HG03103 (cell line): Measurements from ENCODE around the gene PLD1.
A peak's percentile ranks its signal among the peaks of the same experiment; 100 is the strongest.
"Not testable (repeated sequence)": the region's sequence is repeated elsewhere in the genome, so short reads cannot be mapped to it uniquely, and the experiment has no call there.

Experiments
- ATAC-seq: cut with Tn5 transposase; IDR thresholded peaks from one replicate; pipeline ENCODE4 v1.9.1; 2021; ENCODE audit warnings: low read depth; ENCODE audit not compliant: unreplicated experiment

The PLD1 gene, protein sequence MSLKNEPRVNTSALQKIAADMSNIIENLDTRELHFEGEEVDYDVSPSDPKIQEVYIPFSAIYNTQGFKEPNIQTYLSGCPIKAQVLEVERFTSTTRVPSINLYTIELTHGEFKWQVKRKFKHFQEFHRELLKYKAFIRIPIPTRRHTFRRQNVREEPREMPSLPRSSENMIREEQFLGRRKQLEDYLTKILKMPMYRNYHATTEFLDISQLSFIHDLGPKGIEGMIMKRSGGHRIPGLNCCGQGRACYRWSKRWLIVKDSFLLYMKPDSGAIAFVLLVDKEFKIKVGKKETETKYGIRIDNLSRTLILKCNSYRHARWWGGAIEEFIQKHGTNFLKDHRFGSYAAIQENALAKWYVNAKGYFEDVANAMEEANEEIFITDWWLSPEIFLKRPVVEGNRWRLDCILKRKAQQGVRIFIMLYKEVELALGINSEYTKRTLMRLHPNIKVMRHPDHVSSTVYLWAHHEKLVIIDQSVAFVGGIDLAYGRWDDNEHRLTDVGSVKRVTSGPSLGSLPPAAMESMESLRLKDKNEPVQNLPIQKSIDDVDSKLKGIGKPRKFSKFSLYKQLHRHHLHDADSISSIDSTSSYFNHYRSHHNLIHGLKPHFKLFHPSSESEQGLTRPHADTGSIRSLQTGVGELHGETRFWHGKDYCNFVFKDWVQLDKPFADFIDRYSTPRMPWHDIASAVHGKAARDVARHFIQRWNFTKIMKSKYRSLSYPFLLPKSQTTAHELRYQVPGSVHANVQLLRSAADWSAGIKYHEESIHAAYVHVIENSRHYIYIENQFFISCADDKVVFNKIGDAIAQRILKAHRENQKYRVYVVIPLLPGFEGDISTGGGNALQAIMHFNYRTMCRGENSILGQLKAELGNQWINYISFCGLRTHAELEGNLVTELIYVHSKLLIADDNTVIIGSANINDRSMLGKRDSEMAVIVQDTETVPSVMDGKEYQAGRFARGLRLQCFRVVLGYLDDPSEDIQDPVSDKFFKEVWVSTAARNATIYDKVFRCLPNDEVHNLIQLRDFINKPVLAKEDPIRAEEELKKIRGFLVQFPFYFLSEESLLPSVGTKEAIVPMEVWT

DNA sequence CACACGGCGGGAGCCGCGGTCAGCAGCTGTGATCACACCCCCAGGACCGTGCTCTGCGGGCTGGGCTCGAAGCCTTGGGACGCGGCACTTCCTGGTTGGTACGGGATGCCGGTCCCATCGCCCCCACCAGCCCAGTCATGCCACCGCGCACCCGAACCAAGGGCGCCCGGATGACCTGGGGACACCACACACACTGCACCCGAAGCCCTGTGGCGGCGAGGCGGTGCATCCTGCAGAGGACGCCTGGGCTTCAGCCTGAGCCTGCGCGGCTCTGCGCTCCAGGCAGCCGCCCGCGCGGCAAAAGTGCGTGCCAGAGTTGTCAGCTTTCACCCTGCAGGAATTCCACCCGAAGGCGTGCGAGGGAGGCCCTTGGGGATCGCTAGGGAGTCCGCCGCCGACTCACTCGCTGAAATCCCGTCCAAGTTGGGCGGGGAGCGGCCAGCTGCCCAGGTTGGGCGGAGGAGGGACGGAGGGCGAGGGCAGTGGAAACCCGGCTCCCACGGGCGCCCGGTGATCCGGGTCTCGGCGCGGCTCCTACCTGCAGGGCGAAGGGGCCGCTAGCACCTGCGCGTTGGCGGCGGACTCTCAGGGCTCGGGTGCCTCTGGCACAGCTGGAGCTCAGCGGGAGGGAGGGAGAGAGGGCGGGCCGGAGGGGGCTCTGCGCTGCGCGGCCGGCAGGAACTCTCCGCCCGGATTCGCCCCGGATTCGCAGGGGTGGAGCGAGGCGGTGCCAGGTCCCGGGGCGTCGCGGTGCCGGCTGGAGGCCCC, at the start of gene PLD1:
Gene PLD1 (minus strand): TSS at position 623 of the 768 bp plus-strand sequence. CDS start 72,432 bp downstream, outside the sequence.
- peak; percentile 46 for ATAC-seq

DNA sequence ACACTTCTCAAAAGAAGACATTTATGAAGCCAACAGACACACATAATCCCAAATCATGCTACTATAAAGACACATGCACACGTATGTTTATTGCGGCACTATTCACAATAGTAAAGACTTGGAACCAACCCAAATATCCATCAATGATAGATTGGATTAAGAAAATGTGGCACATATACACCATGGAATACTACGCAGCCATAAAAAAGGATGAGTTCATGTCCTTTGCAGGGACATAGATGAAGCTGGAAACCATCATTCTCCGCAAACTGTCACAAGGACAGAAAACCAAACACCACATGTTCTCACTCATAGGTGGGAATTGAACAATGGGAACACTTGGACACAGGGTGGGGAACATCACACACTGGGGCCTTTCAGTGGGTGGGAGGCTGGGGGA, 48.5 kb upstream of the PLD1 start:
- not testable (repeated sequence) for ATAC-seq

DNA sequence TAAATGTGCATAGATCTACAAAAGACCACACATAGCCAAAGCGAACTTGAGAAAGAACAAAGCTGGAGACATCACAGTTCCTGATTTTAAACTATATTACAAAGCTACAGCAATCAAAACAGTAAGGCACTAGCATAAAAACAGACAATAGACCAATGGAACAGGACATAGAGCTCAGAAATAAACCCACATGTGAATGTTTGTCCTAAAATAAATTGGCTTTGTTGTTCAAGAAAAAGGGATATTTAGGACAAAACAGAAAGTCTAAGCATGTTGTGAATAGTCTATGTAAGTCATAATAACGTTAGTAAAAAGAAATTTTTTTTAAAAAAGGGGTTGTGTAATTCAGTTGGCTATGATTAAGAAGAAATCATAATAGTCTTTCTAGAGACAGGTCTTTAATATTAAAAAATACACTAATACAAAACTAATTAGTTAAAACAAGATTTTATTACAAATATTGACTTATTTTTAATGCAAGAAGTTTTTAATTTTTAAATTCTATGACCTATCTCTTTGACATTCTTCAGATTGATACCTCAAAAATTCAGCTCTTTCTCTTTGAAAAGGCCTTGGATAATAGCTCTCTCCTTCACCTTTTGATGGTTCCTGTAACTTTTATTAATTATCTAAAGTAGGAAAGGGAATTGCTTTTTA, 44.5 kb upstream of the PLD1 start:
- no peak for ATAC-seq

DNA sequence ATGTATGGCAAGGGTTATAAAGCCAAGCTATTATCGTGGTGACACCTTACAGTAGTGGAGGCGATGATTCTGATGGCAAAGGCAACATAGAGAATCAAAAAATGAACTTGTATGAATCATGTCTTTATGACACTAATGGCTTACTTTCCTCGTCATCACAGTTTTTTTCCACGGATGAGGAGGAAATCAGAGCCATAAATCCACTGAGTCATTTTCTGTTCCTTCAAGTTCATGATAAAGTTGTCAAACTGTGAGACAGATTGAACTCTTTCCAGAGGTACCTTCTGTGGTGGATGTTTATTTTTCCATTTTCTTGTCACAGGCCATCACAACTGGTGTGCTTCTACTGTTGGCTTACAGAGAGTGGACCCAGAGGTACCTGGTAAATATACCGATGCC, 41.4 kb upstream of the PLD1 start:
- ATAC-seq = no peak

DNA sequence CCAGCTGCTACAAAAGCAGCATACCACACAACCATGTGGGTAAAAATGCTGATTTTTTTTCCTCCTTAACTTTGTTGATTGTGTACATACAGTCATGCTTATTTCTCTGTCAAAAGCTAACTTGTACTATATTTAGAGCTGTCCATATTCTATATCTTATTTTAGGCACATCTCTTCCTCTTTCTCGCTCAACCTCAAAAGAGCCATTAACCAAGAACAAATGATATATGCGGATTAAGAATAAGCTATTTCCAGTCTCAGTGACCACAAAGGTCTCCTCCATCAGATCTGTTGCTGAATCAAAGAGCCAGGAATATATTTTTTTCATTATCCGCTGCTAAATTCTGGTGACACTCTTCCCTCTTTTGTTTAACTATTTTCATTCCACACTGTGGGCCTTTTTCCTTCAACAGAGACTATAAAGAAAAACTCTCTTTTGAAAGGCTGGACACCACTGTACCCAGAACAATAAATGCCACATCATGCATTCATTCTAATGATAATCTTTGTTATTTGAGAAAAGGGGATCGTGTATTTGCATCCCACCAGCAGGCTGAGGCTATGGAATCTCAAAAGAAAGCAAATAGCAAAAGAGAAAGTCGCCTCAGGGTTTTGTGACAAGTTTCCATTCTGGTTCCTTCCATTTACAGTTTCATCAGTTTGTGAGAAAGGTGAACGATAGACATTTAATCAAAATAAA, 40.8 kb upstream of the PLD1 start:
- no peak for ATAC-seq

DNA sequence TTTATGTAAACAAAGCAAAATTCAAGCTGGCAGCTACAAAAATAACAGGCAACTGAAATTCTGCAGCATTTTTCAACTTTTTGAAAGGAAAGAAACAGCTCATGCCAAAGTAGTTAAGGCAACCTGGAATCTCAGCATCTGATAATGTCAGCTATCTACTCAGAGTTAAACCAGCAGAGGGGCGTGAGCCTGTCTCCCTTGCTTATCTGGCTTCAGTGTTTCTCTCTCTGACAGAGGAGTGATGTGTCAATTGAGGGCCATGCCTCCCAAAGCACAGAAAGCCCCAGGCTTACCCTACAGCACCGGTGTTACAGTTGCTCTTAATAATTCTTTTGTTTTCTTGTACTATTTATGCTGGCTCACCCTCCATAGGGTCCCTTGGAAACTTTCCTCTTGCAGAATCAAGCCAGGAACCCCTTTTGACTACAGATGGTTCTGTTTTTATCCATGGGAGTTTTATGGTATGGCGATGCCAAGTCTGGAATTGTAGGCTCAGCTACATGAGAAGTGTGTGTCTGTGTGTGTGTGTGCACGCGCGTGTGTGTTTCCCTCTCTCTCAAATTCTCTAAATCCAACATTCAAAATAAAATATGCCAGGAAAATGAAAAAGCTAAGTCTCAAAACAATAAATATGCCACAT, 40.2 kb upstream of the PLD1 start:
- no peak for ATAC-seq

DNA sequence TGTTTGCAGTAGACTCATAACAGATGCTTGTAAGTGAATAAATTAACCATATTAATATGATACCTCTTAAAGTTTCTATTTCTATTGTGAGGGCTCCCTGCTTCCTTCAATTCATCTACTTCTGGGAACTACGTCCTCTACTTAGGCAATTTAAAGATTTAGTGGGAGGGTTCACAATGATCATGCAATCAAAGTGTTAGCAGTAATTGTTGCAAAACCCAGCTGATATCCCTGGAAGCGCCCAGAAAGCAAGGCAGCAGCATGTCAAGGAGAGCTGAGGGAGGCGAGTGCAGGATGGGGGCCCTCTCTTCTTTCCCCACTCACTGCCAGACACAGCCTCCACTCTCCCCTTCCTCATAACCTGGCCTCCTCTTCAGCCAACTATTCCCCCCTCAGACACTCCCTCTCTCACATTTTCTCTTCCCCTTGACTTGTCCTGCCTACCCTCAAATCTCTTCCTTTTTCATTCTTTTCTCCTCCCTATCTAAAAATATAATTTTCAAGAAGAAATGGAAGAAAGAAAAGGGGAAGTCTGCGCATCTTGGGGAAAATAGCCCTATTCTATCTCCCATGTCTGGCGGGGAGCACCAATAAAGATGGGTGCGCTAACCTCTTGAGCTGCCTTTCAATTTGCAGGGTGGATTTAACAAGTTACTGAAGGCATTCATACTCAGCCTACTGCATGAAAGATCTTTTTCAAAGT, 39.5 kb upstream of the PLD1 start:
- no peak for ATAC-seq

DNA sequence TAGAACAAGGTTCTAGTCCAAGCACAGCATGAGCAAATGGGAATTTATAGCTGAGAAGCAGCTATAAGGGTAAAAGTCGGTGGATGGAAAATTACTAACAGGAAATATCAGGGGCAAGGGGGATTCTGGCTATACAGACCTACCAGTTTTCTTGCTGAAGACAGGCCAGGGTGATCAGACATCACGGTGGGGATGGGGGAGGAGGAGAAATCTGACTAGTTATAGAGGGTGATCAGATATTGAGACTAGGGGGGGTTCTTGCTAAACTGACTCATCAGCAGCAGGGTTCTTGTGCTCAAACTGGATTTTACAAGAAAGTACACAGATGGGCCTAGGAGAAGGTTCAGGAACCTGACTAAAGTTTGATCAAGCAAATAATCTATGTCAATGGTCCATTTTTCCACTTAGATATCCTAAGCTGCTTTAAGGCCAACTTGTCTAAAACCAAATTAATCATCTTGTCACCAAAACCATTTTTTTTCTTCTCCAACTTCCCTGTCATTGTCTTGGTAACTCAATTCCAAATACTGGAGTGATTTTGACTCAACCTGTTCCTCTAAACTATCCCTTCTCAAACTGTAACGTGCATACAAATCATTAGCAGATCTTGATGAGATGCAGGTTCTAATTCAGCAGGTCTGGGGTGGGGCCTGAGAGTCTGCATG, 37.4 kb upstream of the PLD1 start:
- no peak for ATAC-seq

DNA sequence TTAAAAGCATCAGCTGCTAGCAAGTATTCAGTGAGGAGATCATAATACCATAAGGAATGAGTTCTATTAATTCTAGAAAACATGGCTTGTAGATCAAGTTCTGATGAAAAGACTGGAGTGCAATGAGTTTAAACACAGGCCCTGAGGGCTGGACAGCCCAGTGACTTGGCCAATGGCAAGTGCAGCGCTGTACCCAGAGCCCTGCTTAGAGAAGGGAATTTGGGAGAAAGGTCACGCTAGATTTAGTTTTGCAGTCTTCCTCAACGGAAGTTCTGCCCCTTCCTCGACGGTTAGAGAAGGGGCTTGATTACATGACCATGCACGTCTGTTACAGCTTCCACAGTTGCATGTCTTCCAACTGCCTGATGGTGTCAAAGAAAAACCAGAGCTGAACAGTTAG, 36.9 kb upstream of the PLD1 start:
- no peak for ATAC-seq

DNA sequence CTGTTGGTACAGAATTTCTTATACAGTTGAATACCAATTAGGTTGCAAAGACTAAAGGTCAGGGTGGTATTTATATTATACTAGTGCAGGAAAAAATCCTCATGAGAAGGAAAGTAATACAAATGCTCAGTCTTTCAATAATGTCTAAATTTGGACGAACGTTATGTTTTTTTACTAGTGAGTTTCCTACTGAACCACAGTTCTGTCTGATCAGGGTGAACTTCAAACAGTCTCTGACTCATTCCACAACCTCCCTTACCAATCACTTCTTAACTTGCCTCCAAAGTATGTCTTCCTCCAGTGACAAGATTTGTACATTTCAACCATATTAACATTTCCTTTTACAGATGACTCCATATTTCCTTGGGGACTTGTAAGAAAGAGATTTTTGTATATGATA, 36.3 kb upstream of the PLD1 start:
- ATAC-seq = peak; percentile 93

DNA sequence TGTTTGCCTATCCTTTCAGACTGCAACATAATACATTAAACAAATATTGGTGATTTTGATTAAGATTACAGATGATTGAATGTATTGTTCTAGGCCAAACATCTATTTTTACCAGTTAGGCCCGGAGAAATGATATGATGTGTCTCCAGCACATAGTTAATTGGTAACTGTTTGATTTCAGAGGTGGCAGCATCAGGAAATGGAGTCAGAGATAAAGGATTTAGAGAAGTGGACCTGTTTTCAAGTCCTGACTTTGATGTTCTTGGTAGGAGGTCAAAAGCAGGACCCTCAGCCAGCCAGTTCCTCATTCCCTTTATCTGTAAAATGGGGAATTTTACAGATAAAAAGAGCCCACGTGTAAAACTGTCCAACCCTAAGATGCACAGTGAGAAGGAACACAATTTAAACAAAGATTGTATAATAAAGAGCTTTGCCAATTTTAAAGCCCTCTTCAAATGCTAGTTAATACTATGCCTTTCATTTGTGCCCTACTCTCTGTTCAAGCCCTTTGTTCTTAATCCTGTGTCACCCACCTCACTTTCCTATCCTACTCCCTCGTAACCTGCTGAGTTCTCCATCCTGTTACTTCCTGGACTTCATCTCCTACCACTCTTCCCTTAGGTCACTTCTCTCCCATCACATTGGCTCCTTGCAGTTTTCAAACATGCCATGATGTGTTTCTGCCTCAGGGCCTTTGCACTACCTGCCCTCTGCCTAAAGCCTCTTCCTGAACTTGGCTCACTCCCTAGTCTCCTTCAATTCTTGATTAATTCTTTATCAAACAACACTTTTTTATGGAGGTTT, 35.4 kb upstream of the PLD1 start:
- no peak for ATAC-seq

DNA sequence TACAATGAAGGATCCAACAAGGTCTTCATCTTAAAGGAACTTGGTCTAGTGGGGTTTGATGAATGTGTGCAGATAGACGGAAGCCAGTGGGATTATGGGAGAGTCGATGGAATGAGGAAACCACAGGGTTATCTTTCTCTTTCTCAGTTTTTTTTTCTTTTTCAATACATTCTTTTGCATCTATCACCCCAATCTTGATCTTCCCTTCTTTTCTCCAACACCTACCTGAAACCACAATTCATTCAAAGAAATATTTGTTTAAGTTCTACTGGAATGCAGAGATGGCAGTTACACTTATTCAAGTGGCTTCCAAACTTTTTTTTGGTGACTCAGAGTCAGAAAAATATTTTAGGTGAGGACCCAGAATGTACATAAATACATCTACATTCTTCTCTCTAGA, 34.6 kb upstream of the PLD1 start:
- ATAC-seq = no peak

DNA sequence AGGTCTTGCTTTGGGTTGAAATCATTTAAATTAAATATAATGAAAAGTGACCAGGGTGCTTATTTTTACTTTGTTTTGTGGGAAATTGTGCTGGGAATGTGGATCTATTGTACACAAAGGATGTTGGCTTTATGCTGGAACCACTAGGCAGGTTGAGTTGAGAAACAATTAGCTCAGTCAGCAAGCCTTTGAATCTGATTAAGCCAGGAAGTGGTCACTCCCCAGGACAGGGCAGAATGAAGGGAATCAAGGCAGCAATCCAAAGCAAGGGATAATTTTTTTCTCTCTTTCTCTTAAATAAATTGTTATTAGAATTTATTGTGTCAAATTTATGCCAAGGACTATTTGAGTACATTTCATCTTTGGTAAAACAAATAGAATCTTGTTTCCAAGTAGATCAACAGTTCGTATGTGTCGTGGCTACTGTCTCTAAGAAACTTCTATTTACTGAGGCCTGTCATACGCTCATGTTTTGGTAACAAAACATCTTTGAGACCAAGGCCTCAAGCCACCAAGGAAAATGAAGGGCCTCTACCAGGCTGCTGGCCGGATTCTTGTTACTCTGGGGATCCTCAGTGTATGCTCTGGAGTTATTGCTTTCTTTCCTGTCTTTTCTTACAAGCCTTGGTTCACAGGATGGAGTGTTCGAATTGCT, 32.7 kb upstream of the PLD1 start, which contains the start of gene TMEM212:
Gene TMEM212 (plus strand): TSS at position 486 of the 655 bp plus-strand sequence. CDS start 35 bp downstream, at position 521.
- no peak for ATAC-seq

DNA sequence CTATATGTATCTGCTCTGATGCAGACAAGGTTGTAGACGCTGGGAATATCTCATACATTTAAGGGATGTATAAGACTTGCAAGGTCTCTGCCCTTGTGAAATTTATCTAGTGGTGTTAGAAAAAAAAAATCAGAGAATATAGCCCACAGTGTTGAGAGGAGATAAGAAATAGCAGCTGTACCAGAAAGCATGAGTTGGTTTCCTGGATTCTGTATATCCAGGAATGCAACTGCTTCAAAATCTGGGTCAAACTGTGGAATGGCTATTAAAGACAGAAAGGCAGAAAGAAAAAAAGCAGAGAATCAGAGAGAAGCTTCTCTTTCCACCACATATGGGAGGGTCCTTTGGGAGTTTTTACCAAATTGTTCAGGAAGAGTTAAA, 31.3 kb upstream of the PLD1 start:
- no peak for ATAC-seq

DNA sequence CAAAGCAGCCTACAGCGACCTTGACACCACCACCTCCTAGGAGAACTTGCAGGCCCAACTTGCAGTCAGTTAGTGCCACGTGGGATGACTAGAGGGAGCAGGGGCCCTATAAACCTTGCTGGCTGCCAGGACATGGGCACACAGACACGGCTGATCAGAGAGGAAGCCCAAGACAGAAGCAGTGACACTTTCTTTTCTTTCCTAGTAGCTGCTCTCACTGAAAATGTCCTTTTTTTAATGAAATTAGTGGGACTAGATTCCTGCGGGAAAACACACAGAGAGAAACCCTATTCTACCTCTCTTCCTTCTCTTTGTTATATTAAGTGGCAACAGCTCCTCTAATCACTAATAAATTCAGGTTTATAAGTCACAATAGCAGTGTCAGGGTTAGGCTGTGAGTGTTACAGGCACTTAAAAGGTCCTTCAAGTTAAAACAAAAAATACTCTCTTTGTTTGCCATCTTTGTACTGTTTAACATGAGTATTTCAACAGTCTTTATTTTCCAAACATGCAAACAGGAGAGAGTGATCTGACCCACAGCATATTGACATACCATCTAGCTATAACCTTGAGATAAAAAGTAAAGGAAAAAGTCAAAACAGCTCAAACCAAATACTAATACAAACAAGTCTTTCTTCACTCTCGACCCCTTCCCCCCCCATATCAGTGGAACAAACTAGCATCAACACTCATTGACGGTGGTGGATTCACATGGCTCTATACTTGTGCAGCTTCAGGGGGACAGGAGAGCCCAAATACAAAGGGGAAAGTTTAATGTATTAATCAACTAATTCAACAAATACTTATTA, 30.7 kb upstream of the PLD1 start:
- ATAC-seq = no peak

DNA sequence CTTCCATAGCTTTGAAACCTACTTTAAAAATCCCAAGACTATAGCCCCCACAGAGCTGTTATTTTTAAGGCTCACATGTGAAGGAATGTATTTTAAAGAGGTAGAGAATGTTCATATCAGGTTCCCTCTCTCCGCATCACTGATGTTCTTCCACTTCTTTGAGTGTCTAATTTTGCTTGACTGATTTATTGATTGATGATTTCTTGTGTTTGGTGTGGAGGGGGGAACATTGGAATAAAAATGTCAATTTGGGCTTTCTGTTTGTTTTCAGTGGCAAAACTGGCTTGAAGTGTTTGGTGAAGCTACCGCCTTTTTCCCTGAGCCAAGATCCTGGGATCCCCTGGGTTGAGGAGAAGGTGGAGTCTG, 30.1 kb upstream of the PLD1 start:
- ATAC-seq = no peak
